Hematopoietic multipotent progenitor cell treated with erythropoietin and hydrocortisone succinate and interleukin-3 and kit ligand, for 8 days (in vitro differentiated cells): ENCODE measurements around the gene MMP14.

Source experiments
- DNase-seq: peaks from one replicate; pipeline ENCODE4 v3.0.0-alpha.2; 2015

MMP14 gene

GRCh38 chr14:22861651-22862050 is 25.3 kb downstream of the MMP14 start:
- DNase-seq: no peak

GRCh38 chr14:22864979-22865378 is 28.6 kb downstream of the MMP14 start:
- no peak for DNase-seq

- peak; percentile 47 for DNase-seq
Measured at GRCh38 chr14:22865424-22866405, 29.3 kb downstream of the MMP14 start.

GRCh38 chr14:22866874-22867273 is 30.5 kb downstream of the MMP14 start:
- no peak for DNase-seq

GRCh38 chr14:22870811-22871223 is 34.4 kb downstream of the MMP14 start:
- DNase-seq: peak; percentile 81

- peak; percentile 94 for DNase-seq
Measured at GRCh38 chr14:22871224-22872032, 35.0 kb downstream of the MMP14 start, which contains the start of gene LRP10. TSS of gene LRP10 (plus strand) at chr14:22871740. CDS start at chr14:22872304, 564 bp downstream.

DNA sequence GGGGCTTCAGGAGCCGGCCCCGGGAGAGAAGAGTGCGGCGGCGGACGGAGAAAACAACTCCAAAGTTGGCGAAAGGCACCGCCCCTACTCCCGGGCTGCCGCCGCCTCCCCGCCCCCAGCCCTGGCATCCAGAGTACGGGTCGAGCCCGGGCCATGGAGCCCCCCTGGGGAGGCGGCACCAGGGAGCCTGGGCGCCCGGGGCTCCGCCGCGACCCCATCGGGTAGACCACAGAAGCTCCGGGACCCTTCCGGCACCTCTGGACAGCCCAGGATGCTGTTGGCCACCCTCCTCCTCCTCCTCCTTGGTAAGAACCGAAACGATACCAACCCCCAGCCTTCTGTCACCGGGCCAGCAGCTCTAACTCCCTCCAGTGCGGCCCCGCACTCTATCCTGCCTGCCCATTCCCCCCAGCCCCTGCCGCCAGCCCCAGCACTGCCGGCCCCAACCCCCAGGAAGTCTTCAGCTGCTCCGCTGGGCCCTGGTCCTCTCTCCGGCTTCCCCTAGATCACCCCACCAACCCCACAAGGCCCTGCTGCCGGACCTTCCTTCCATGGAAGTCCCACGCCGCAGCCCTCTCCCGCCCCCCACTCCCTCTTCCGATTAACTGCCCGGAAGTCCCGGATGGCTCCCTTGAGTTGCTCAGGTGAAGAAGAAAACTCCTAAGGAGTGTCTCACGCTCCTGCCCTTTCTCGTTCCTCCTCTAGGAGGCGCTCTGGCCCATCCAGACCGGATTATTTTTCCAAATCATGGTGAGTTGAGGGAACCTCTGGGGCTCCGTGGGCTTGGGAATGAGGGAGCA is 35.8 kb downstream of the MMP14 start:
- peak; percentile 83 for DNase-seq

DNA sequence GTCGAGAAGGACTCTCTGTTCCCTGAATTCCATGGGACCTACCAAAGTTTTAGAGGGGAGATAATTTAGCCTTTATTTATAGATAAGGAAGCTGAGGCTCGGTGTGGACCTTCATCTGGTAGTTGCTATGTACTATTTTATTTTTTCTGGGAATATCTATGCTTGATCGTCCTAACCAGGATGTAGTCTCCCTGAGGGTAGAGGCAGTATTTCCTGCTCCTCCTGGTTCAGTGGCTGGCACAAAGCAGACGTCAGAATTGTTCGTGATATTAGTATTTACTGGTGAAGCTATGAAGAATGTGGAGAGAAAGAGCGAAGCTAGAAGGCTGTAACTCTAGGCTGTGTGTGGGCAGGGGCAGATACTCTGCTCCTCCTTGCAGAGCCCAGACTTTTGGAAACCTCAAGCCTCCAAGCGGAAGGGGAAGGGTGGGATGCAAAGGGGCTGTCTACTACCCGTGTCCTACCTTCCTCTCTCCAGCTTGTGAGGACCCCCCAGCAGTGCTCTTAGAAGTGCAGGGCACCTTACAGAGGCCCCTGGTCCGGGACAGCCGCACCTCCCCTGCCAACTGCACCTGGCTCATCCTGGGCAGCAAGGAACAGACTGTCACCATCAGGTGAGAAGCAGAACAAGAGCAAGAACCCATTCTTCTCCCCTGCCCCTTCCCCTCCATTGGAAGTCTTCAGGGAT is 36.6 kb downstream of the MMP14 start:
- DNase-seq: no peak

- DNase-seq: no peak
Measured at GRCh38 chr14:22875003-22875747, 38.8 kb downstream of the MMP14 start.

GRCh38 chr14:22875748-22876319 is 39.4 kb downstream of the MMP14 start:
- DNase-seq: no peak

DNA sequence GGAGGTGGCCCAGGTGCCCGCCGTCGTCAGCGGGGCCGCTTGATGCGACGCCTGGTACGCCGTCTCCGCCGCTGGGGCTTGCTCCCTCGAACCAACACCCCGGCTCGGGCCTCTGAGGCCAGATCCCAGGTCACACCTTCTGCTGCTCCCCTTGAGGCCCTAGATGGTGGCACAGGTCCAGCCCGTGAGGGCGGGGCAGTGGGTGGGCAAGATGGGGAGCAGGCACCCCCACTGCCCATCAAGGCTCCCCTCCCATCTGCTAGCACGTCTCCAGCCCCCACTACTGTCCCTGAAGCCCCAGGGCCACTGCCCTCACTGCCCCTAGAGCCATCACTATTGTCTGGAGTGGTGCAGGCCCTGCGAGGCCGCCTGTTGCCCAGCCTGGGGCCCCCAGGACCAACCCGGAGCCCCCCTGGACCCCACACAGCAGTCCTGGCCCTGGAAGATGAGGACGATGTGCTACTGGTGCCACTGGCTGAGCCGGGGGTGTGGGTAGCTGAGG is 40.7 kb downstream of the MMP14 start:
- DNase-seq: no peak

- no peak for DNase-seq
Measured at GRCh38 chr14:22878271-22879246, 42.2 kb downstream of the MMP14 start.

GRCh38 chr14:22882064-22882463 is 45.7 kb downstream of the MMP14 start:
- DNase-seq: no peak

GRCh38 chr14:22882529-22883172 is 46.3 kb downstream of the MMP14 start:
- DNase-seq: no peak

- DNase-seq: no peak
Measured at GRCh38 chr14:22883173-22883976, 47.0 kb downstream of the MMP14 start, which contains the start of gene REM2. TSS of gene REM2 (plus strand) at chr14:22883222. CDS start at chr14:22883288, 66 bp downstream.

GRCh38 chr14:22884076-22884737 is 47.8 kb downstream of the MMP14 start:
- DNase-seq: no peak
